BJ (cell line): ENCODE measurements around the gene SLFN12. TPM values are rescaled to one million over a fixed set of nuclear protein-coding genes. Genes with fewer than 3 reads are reported as not detected.

Experiments
- CTCF ChIA-PET: fragments of 350-600 bp; formaldehyde crosslinking; extraction: SDS; loops from one replicate; lab custom pipeline; 2021; ENCODE audit warnings: antibody characterized with exemption, inconsistent platforms; lab: Yijun Ruan, JAX
- POLR2A ChIA-PET: fragments of 300-600 bp; sonication (Branson Sonifier 250); formaldehyde crosslinking; extraction: SDS; loops from one replicate; lab custom pipeline; 2021; ENCODE audit warnings: antibody characterized with exemption; lab: Charles Lee
- DNase-seq: peaks from one replicate; pipeline ENCODE4 v3.0.0-alpha.2; 2011; ENCODE audit warnings: low read depth
- H3K27me3 ChIP-seq: 2 replicates; pipeline ENCODE4 v1.6.0; 2011; ENCODE audit warnings: low read length; ENCODE audit not compliant: control insufficient read depth, insufficient read depth
- H3K36me3 ChIP-seq: 2 replicates; pipeline ENCODE4 v1.5.1; 2011; ENCODE audit warnings: low read length; ENCODE audit not compliant: control insufficient read depth, insufficient read depth
- H3K4me3 ChIP-seq: 2 replicates; pipeline ENCODE4 v1.5.1; 2011; ENCODE audit warnings: low read depth, mild to moderate bottlenecking, control low read depth, low read length
- CTCF ChIP-seq: IDR thresholded peaks from 2 replicates; pipeline ENCODE4 v1.5.1; 2011; ENCODE audit warnings: low read depth, mild to moderate bottlenecking, control low read depth, inconsistent platforms, low read length, moderate library complexity; ENCODE audit not compliant: insufficient read depth
- polyA plus RNA-seq: library from polyadenylated mRNA; depleted of rRNA; stranded (reverse); fragments of >200 nt; gene quantifications from 2 replicates; pipeline ENCODE4 v1.2.3, GENCODE V29; 2011

The SLFN12 gene
- polyA plus RNA-seq, 1 experiment = 8.6 TPM

- TF ChIP-seq CTCF = no peak
- no peak for DNase-seq
- Histone ChIP-seq H3K27me3 (peaks cover 21% of the 10 kb centered on the region), H3K4me3 (peak within 1 kb of the TSS; percentile 52), H3K36me3 (no peaks in the 10 kb centered on the region)
- ChIA-PET POLR2A (no interaction called here), CTCF (interaction anchor here (1.1 kb wide), 1 partner anchor 10 kb away, joined by 6 read pairs; no protein-coding TSS in a partner anchor)
Measured at GRCh38 chr17:35448214-35448898, 16.1 kb upstream of the SLFN12 start, which contains the start of gene SLFN13. Gene SLFN13 (minus strand): TSS chr17:35448766. CDS start chr17:35445680, 3,086 bp downstream.

GRCh38 chr17:35447499-35447898, 15.2 kb upstream of the SLFN12 start:
- Histone ChIP-seq H3K4me3 (no peak overlapping the region), H3K27me3 (peaks cover 18% of the 10 kb centered on the region), H3K36me3 (no peaks in the 10 kb centered on the region)
- ChIA-PET POLR2A (no interaction called here), CTCF (no interaction called here)
- TF ChIP-seq CTCF = no peak
- DNase-seq = no peak

GRCh38 chr17:35438433-35438832, 6.1 kb upstream of the SLFN12 start:
- ChIA-PET CTCF (interaction anchor here (1.6 kb wide), 1 partner anchor 10 kb away, joined by 6 read pairs; the partner anchor contains the start of gene SLFN13), POLR2A (no interaction called here)
- H3K27me3 ChIP-seq = no peaks in the 10 kb centered on the region
- TF ChIP-seq CTCF = no peak
- DNase-seq = no peak
- no peaks in the 10 kb centered on the region for H3K36me3 ChIP-seq
- no peak overlapping the region for H3K4me3 ChIP-seq

GRCh38 chr17:35433075-35433894, 985 bp upstream of the SLFN12 start:
- Histone ChIP-seq H3K4me3 (peak overlapping the region; percentile 63), H3K27me3 (no peaks in the 10 kb centered on the region), H3K36me3 (peaks cover 2% of the 10 kb centered on the region; the same call in 1 of the 2 replicates)
- peak; percentile 58 for TF ChIP-seq CTCF
- ChIA-PET POLR2A (interaction anchor here (0.6 kb wide), 1 partner anchor 42 kb away, joined by 3 read pairs; no protein-coding TSS in a partner anchor), CTCF (interaction anchor here (0.6 to 0.9 kb wide), 2 partner anchors 100 to 216 kb away, joined by 3 to 4 read pairs; no protein-coding TSS in a partner anchor)
- peak; percentile 94 for DNase-seq

GRCh38 chr17:35429702-35430101, 2.6 kb downstream of the SLFN12 start:
- H3K4me3 ChIP-seq = no peak overlapping the region
- ChIA-PET POLR2A (interaction anchor here (0.5 kb wide), 1 partner anchor 139 kb away, joined by 5 read pairs; no protein-coding TSS in a partner anchor), CTCF (interaction anchor here (0.9 kb wide), 1 partner anchor 11 kb away, joined by 3 read pairs; no protein-coding TSS in a partner anchor)
- no peaks in the 10 kb centered on the region for H3K27me3 ChIP-seq
- no peak for TF ChIP-seq CTCF
- DNase-seq = no peak
- peaks cover 2% of the 10 kb centered on the region; the same call in 1 of the 2 replicates for H3K36me3 ChIP-seq
